ENCODE measurements around the gene RANBP1. TPM values are rescaled to one million over a fixed set of nuclear protein-coding genes. Genes with fewer than 3 reads are reported as not detected.

The RANBP1 gene
- total RNA-seq, 2 donors from 2014 or later: 65.7 to 75.2 TPM

DNA sequence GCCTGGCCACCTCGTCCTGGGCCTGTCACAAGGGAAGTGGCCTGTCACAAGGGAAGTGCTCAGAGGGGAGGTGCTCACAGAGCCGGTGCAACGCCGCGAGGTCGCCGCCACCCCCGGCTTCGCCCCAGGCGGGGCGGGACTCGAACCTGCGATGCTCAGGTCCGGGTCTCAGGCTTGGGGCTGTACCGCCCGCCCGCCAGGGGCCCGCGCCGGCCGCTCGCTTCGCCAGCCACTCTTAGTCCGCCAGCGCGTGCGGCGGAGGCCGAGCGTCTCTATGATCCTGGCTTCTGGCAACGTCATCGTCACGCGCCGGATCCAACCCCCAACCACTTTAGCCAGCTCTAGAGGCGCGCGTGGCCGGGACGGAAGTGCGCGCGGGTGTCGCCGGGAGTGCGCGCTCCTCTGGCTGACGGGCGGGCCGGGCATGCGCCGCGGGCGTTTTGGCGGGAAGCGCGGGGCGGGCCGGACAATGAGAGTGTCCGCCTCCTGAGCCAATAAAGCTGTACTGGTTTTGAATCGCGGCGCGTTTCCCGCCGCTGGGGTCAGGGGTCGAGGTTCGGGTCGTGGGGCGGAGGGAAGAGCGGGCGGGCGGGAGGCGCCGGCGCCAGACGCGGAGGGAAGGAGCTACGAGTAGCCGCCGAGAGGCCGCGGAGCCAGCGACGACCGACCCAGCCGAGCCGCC lies 1.2 kb downstream of the RANBP1 start, which contains the start of gene TRMT2A:
Gene TRMT2A (minus strand): TSS at position 276 of the 682 bp plus-strand sequence. CDS start 320 bp downstream, outside the sequence.
- Mint-ChIP-seq H3K27ac (peak within 1 kb of the TSS; percentile 79), H3K36me3 (ENCODE audit: low read depth) (peaks cover 2% of the 10 kb centered on the region), H3K4me3 (peak within 1 kb of the TSS; percentile 92), H3K4me1 (peaks cover 16% of the 10 kb centered on the region), H3K27me3 (no peaks in the 10 kb centered on the region)
- peak; percentile 96 to 97 (median 96) for DNase-seq
- peak; percentile 88 for ATAC-seq
- no peaks in the 10 kb centered on the region for H3K9me3 ChIP-seq (ENCODE audit: control insufficient read depth, low read length, poor library complexity, severe bottlenecking)

GRCh38 chr22:20117633-20118299 lies 1.9 kb downstream of the RANBP1 start:
- H3K27me3 Mint-ChIP-seq: no peaks in the 10 kb centered on the region
- peak; percentile 39 to 47 (median 40) for DNase-seq

GRCh38 chr22:20118300-20119020 lies 2.6 kb downstream of the RANBP1 start:
- Mint-ChIP-seq H3K36me3 (ENCODE audit: low read depth) (peaks cover 2% of the 10 kb centered on the region), H3K4me1 (peaks cover 16% of the 10 kb centered on the region), H3K4me3 (peak overlapping the region; percentile 92), H3K27me3 (no peaks in the 10 kb centered on the region), H3K27ac (peak overlapping the region; percentile 79)
- no peaks in the 10 kb centered on the region for H3K9me3 ChIP-seq (ENCODE audit: control insufficient read depth, low read length, poor library complexity, severe bottlenecking)
- DNase-seq: no peak
- ATAC-seq: no peak

More at GRCh38 chr22:20117633-20118299, 1.9 kb downstream of the RANBP1 start:
- H3K36me3 Mint-ChIP-seq (ENCODE audit: low read depth): peaks cover 2% of the 10 kb centered on the region
- H3K27ac Mint-ChIP-seq: peak overlapping the region; percentile 79
- peak; percentile 30 for ATAC-seq
- H3K4me1 Mint-ChIP-seq: peaks cover 16% of the 10 kb centered on the region
- H3K4me3 Mint-ChIP-seq: peak overlapping the region; percentile 92
- H3K9me3 ChIP-seq (ENCODE audit: control insufficient read depth, low read length, poor library complexity, severe bottlenecking): no peaks in the 10 kb centered on the region

DNA sequence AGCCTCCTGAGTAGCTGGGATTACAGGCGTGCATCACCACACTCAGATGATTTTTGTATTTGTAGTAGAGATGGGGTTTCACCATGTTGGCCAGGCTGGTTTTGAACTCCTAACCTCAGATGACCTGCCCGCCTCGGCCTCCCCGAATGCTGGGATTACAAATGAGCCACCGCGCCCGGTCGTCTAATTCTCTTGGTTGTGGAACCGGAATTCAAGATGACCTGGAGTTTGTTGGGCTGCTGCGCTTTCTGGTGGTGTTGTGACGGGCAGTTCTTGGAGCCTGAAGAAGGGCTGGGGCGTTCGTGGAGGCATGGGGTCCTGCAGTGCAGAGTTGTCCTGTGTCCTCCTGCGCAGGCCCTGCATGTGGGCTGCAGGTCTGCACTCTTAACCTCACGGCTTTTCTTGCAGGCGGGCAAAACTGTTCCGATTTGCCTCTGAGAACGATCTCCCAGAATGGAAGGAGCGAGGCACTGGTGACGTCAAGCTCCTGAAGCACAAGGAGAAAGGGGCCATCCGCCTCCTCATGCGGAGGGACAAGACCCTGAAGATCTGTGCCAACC lies 6.0 kb downstream of the RANBP1 start:
- H3K9me3 ChIP-seq (ENCODE audit: control insufficient read depth, low read length, poor library complexity, severe bottlenecking): no peaks in the 10 kb centered on the region
- no peak for ATAC-seq
- H3K27me3 Mint-ChIP-seq: no peaks in the 10 kb centered on the region
- DNase-seq: no peak
- peak overlapping the region; percentile 45 for H3K4me3 Mint-ChIP-seq
- no peaks in the 10 kb centered on the region for H3K36me3 Mint-ChIP-seq (ENCODE audit: low read depth)
- H3K27ac Mint-ChIP-seq: peak overlapping the region; percentile 81
- peaks cover 13% of the 10 kb centered on the region for H3K4me1 Mint-ChIP-seq

- Mint-ChIP-seq H3K36me3 (ENCODE audit: low read depth) (no peaks in the 10 kb centered on the region), H3K27ac (peak overlapping the region; percentile 71), H3K27me3 (no peaks in the 10 kb centered on the region), H3K4me1 (peaks cover 8% of the 10 kb centered on the region), H3K4me3 (no peak overlapping the region)
- ATAC-seq: no peak
- no peak for DNase-seq
- H3K9me3 ChIP-seq (ENCODE audit: control insufficient read depth, low read length, poor library complexity, severe bottlenecking): no peaks in the 10 kb centered on the region
Observed at GRCh38 chr22:20123366-20124082, 7.6 kb downstream of the RANBP1 start.

DNA sequence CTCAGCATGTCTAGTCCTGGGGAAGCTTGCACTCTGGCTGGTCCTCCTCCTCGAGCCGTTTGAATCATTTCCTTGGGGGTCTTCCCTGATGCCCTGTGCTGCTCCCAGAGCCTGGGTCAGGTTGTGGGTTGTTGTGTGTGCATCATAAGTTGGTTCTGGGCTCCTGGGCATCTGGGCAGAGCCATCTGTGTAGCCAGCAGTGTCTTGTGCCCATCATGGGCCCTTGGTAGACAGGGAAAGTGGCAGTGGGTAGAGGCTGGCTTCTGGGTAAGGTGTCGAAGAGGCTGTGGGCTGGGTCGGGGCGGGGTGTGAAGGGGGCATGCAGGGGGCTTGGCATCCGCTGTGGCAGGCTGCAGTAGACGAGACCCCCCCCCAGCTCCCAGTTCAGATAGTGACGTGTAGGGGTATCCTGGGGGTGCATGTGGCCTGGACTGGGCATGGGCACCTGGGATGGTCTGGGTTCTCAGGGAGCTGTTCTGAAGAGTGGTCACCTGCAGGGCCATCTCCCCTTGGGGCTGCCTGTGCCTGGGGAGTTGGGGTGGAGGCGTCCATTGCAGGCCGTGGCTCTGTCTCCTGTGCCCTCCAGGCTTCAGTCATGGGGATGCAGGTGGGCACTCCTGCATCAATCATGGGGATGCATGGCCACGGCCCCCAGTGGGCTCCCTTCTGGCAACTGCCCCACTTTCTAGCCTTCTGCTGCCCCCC lies 8.3 kb downstream of the RANBP1 start:
- no peak for ATAC-seq
- Mint-ChIP-seq H3K27ac (peak overlapping the region; percentile 71), H3K4me1 (peaks cover 5% of the 10 kb centered on the region), H3K36me3 (ENCODE audit: low read depth) (no peaks in the 10 kb centered on the region), H3K27me3 (no peaks in the 10 kb centered on the region), H3K4me3 (no peak overlapping the region)
- no peak for DNase-seq
- no peaks in the 10 kb centered on the region for H3K9me3 ChIP-seq (ENCODE audit: control insufficient read depth, low read length, poor library complexity, severe bottlenecking)

GRCh38 chr22:20125201-20126174 lies 9.6 kb downstream of the RANBP1 start:
- Mint-ChIP-seq H3K4me3 (no peak overlapping the region), H3K27me3 (no peaks in the 10 kb centered on the region), H3K36me3 (ENCODE audit: low read depth) (no peaks in the 10 kb centered on the region), H3K27ac (no peak overlapping the region), H3K4me1 (peaks cover 5% of the 10 kb centered on the region)
- ATAC-seq (no peak), DNase-seq (no peak)
- H3K9me3 ChIP-seq (ENCODE audit: control insufficient read depth, low read length, poor library complexity, severe bottlenecking): no peaks in the 10 kb centered on the region

DNA sequence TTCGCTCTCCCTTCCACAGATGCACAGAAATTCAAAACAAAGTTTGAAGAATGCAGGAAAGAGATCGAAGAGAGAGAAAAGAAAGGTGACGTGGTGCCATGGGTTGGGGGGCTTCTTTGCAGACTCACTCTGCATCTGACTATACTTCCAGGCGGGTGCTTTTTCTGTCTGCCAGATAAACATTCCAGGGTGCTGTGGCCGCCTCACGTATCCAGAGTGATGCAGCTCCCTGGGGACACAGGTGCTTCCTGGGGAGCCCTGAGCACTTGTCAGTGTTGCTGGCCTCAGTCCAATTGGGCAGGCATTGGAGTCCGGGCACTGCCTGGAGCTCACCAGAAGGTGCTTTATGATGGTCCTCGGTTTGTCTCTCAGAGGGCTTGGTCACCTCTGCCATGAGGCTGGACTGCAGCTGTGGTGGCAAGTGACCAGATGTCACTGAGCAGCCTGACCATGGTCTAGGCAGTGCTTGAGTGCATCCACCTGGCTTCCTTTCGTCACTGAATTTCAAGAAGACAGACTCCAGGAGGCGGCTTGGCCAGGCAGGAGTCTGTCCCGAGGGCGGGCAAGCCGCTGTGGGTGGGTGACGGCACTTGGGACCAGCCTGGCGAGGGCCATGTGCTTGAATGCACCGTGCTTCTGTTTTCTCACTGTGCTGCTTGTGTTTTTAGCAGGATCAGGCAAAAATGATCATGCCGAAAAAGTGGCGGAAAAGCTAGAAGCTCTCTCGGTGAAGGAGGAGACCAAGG lies 10.6 kb downstream of the RANBP1 start:
- ATAC-seq (no peak), DNase-seq (no peak)
- no peak overlapping the region for H3K4me3 Mint-ChIP-seq
- no peak overlapping the region for H3K27ac Mint-ChIP-seq
- H3K36me3 Mint-ChIP-seq (ENCODE audit: low read depth): no peaks in the 10 kb centered on the region
- no peaks in the 10 kb centered on the region for H3K9me3 ChIP-seq (ENCODE audit: control insufficient read depth, low read length, poor library complexity, severe bottlenecking)
- H3K4me1 Mint-ChIP-seq: peaks cover 5% of the 10 kb centered on the region
- no peaks in the 10 kb centered on the region for H3K27me3 Mint-ChIP-seq

DNA sequence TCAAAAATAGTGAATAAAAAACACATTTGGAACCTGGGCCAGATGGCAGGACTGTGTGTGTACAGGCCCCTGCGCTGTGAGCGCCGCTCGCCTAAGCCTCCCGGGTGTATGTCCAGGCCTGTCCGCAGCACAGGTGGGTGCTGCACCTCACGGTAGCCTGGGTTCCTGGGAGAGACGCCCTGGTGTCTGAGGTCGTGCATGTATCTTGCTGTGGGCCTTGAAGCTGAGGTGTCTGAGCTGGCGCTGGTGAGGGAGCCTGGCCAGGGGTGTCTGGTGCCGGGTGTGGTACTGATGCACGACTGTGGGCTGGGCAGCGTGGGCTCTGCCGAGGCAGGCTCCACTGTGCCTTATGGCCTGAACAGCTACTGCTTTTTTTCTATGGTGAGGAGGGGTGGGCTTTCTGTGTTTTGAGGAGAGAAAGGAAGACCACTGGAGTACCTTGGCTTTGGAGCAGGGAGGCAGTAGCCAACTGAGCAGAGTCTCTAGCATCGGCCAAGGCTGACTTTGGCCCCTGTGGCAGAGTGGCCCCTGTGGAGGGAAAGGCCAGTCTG lies 11.5 kb downstream of the RANBP1 start:
- ATAC-seq (no peak), DNase-seq (no peak)
- H3K27ac Mint-ChIP-seq: no peak overlapping the region
- no peaks in the 10 kb centered on the region for H3K36me3 Mint-ChIP-seq (ENCODE audit: low read depth)
- no peaks in the 10 kb centered on the region for H3K9me3 ChIP-seq (ENCODE audit: control insufficient read depth, low read length, poor library complexity, severe bottlenecking)
- peaks cover 5% of the 10 kb centered on the region for H3K4me1 Mint-ChIP-seq
- H3K27me3 Mint-ChIP-seq: no peaks in the 10 kb centered on the region
- no peak overlapping the region for H3K4me3 Mint-ChIP-seq

DNA sequence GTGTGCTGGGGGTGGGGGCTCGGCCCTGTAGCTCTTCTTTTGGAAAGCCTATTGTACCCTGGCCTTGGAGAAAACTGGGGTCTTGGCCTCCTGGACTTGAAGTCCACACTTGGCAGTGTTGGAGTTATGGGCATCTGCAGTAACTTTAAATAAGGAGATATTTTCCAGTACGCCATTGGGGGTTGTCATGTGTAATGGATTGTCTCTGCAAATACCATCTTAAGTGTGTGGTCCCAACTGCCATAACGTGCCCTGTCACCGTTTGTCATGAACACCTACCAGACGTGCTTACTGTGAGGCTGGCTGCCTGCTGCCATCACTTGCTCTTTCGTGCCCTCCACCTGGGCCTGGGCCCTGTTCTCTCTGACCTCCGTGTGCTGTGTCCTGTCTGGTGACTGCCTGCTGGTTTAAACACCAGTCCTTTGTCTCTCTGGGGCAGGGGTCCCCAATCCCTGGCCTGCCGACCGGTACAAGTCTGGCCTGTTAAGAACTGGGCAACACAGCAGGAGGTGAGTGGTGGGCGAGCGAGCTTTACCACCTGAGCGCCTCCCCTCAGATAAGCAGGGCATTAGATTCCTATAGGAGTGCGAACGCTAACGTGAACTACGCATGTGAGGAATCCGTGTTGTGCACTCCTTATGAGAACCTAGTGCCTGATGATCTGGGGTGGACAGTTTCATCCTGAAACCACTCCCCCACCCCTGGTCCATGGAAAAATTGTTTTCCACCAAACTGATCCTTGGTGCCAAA lies 12.1 kb downstream of the RANBP1 start:
- H3K27me3 Mint-ChIP-seq: no peaks in the 10 kb centered on the region

More for the DNA sequence above, 12.1 kb downstream of the RANBP1 start:
- no peak overlapping the region for H3K4me3 Mint-ChIP-seq
- ATAC-seq (no peak), DNase-seq (no peak)
- peak overlapping the region; percentile 16 for H3K27ac Mint-ChIP-seq
- H3K4me1 Mint-ChIP-seq: peaks cover 5% of the 10 kb centered on the region
- no peaks in the 10 kb centered on the region for H3K9me3 ChIP-seq (ENCODE audit: control insufficient read depth, low read length, poor library complexity, severe bottlenecking)
- H3K36me3 Mint-ChIP-seq (ENCODE audit: low read depth): no peaks in the 10 kb centered on the region
